HepG2 (cell line): Measurements from ENCODE around the gene CAMK4.

Source experiments
- ETV6 ChIP-seq: sonication (generic); formaldehyde crosslinking; conservative IDR thresholded peaks from 2 replicates; pipeline ENCODE4 v1.4.0; 2020; ENCODE audit warnings: missing genetic modification reagents
- EZH2 ChIP-seq: conservative IDR thresholded peaks from 2 replicates; pipeline ENCODE4 v1.6.1; 2012; ENCODE audit warnings: mild to moderate bottlenecking, low read depth, low read length, moderate library complexity
- FOXJ3 ChIP-seq: sonication (generic); formaldehyde crosslinking; IDR thresholded peaks from 2 replicates; pipeline ENCODE4 v1.4.0; 2020; ENCODE audit warnings: missing genetic modification reagents, mild to moderate bottlenecking, borderline replicate concordance
- GABPA ChIP-seq, 2 experiments: IDR thresholded peaks; 2 replicates each; pipeline ENCODE4 v1.6.1; 2011 to 2016; ENCODE audit warnings: low read depth in 2 of 2, low read length in 1 of 2, missing biosample characterization in 1 of 2, missing genetic modification characterization in 1 of 2
- IRF2 ChIP-seq: IDR thresholded peaks from 2 replicates; pipeline ENCODE4 v1.6.1; 2018; ENCODE audit warnings: missing genetic modification reagents, missing compliant biosample characterization
- ZNF10 ChIP-seq: sonication (generic); formaldehyde crosslinking; IDR thresholded peaks from 2 replicates; pipeline ENCODE4 v1.4.0; 2020; ENCODE audit warnings: mild to moderate bottlenecking, low read depth, missing genetic modification reagents, borderline replicate concordance
- ZNF263 ChIP-seq: sonication (generic); formaldehyde crosslinking; IDR thresholded peaks from 2 replicates; pipeline ENCODE4 v1.4.0; 2020; ENCODE audit warnings: missing genetic modification reagents
- ZNF44 ChIP-seq: sonication (generic); formaldehyde crosslinking; IDR thresholded peaks from 2 replicates; pipeline ENCODE4 v1.5.1; 2020; ENCODE audit warnings: mild to moderate bottlenecking, missing genetic modification reagents
- TF ChIP-seq, protein P1 (sequence below): sonication (generic); formaldehyde crosslinking; IDR thresholded peaks from 2 replicates; pipeline ENCODE4 v1.5.1; 2020; ENCODE audit warnings: mild to moderate bottlenecking, missing genetic modification reagents, moderate library complexity
- TF ChIP-seq, protein P2 (sequence below): IDR thresholded peaks from 2 replicates; pipeline ENCODE4 v1.6.1; 2012; ENCODE audit warnings: inconsistent platforms
- TF ChIP-seq, protein P3 (sequence below): sonication (generic); formaldehyde crosslinking; IDR thresholded peaks from 2 replicates; pipeline ENCODE4 v1.4.0; 2020; ENCODE audit warnings: missing genetic modification reagents

DNA sequence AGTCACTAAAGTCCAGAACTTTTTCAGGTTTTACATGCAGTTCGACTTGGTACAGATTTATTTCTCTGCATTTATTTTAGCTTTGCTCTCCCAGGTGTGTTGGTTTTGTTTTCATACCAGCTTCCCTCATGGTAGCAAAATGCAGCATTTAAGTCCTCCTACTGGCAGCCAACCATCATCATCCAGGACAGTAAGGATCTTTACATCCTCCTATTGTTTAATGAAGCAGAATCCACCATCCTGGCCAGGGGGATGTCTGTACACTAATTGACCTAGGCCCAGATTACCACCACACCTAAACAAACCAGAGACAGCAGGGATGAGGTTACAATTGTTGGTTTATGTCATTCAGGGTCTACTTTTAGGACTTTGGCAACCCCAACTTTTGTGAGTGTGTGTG is 22.3 kb downstream of the CAMK4 start:
- TF ChIP-seq FOXJ3 (CRISPR knock-in tag) (no peak), IRF2 (CRISPR knock-in tag) (no peak), EZH2 (no peak), GABPA (IDR thresholded peaks at IDR 0.05; ENCODE audit: low read depth, low read length) (no peak), GABPA (CRISPR knock-in tag; IDR thresholded peaks at IDR 0.05; ENCODE audit: low read depth) (no peak), ZNF263 (CRISPR knock-in tag) (no peak), ZNF10 (CRISPR knock-in tag) (no peak), ZNF44 (CRISPR knock-in tag) (no peak), ETV6 (CRISPR knock-in tag) (no peak)
- TF ChIP-seq, protein P1, sequence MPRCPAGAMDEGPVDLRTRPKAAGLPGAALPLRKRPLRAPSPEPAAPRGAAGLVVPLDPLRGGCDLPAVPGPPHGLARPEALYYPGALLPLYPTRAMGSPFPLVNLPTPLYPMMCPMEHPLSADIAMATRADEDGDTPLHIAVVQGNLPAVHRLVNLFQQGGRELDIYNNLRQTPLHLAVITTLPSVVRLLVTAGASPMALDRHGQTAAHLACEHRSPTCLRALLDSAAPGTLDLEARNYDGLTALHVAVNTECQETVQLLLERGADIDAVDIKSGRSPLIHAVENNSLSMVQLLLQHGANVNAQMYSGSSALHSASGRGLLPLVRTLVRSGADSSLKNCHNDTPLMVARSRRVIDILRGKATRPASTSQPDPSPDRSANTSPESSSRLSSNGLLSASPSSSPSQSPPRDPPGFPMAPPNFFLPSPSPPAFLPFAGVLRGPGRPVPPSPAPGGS (CRISPR knock-in tag) = no peak
- TF ChIP-seq, protein P2, sequence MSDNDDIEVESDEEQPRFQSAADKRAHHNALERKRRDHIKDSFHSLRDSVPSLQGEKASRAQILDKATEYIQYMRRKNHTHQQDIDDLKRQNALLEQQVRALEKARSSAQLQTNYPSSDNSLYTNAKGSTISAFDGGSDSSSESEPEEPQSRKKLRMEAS = no peak
- TF ChIP-seq, protein P3, sequence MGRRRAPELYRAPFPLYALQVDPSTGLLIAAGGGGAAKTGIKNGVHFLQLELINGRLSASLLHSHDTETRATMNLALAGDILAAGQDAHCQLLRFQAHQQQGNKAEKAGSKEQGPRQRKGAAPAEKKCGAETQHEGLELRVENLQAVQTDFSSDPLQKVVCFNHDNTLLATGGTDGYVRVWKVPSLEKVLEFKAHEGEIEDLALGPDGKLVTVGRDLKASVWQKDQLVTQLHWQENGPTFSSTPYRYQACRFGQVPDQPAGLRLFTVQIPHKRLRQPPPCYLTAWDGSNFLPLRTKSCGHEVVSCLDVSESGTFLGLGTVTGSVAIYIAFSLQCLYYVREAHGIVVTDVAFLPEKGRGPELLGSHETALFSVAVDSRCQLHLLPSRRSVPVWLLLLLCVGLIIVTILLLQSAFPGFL (CRISPR knock-in tag) = no peak
